ENCODE data around the gene MPP2. TPM values are rescaled to one million over a fixed set of nuclear protein-coding genes. Genes with fewer than 3 reads are reported as not detected.
"Not testable (repeated sequence)": the region's sequence is repeated elsewhere in the genome, so short reads cannot be mapped to it uniquely, and the experiment has no call there.

Gene MPP2
- total RNA-seq, 2 donors from 2014 or later: 11.9 to 15.6 TPM

DNA sequence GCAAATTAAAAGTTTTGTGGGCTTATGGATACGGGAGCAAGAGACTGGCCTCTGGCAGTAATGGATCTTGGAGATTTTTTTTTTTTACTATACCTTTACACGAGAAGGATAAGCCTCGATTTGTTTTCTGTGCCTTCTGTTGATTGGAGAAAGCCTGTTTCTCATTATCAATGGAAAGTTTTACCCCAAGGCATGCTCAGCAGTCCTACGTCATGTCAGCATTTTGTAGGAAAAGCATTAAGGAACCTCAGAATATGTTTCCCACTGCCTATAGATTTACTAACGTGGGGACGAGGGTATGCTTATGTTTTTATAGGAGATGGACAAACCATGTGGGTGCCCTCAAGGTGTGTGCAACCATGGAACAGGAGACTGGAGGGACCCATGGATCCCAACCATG is 33.5 kb downstream of the MPP2 start:
- H3K36me3 ChIP-seq: no peaks in the 10 kb centered on the region
- H3K4me1 ChIP-seq: peaks cover 0 to 39% of the 10 kb centered on the region in 2 donors
- H3K9me3 ChIP-seq: no peaks in the 10 kb centered on the region
- no peak for DNase-seq (ENCODE audit: low spot score)
- H3K27ac ChIP-seq: peak overlapping the region; percentile 77 to 87
- TF ChIP-seq, protein P1, sequence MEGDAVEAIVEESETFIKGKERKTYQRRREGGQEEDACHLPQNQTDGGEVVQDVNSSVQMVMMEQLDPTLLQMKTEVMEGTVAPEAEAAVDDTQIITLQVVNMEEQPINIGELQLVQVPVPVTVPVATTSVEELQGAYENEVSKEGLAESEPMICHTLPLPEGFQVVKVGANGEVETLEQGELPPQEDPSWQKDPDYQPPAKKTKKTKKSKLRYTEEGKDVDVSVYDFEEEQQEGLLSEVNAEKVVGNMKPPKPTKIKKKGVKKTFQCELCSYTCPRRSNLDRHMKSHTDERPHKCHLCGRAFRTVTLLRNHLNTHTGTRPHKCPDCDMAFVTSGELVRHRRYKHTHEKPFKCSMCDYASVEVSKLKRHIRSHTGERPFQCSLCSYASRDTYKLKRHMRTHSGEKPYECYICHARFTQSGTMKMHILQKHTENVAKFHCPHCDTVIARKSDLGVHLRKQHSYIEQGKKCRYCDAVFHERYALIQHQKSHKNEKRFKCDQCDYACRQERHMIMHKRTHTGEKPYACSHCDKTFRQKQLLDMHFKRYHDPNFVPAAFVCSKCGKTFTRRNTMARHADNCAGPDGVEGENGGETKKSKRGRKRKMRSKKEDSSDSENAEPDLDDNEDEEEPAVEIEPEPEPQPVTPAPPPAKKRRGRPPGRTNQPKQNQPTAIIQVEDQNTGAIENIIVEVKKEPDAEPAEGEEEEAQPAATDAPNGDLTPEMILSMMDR (IDR thresholded peaks at IDR 0.05): no peak
- H3K27me3 ChIP-seq: no peaks in the 10 kb centered on the region
- no peak overlapping the region for H3K4me3 ChIP-seq

DNA sequence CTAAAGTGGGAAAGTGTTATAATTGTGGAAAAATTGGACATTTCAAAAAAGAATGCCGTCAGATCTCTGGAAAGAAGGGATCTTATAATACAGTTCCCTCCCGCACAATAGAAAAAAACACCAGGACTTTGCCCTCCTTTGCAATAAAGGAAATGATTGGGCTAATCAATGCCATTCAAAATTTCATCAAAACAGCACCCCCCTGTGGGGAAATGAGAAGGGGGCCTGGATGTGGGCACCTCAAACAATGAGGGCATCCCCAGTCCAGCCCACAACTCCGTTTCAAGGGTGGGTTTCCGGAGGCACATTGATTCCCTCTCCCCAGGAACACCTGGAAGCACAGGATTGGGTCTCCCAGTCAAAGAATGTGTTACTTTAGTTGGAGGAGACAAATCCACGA is 34.2 kb downstream of the MPP2 start:
- Histone ChIP-seq H3K27ac (peak overlapping the region; percentile 77 to 87), H3K4me3 (no peak overlapping the region), H3K9me3 (no peaks in the 10 kb centered on the region), H3K36me3 (no peaks in the 10 kb centered on the region), H3K4me1 (peaks cover 0 to 31% of the 10 kb centered on the region in 2 donors), H3K27me3 (no peaks in the 10 kb centered on the region)
- TF ChIP-seq, protein P1 (IDR thresholded peaks at IDR 0.05): no peak
- no peak for DNase-seq (ENCODE audit: low spot score)

DNA sequence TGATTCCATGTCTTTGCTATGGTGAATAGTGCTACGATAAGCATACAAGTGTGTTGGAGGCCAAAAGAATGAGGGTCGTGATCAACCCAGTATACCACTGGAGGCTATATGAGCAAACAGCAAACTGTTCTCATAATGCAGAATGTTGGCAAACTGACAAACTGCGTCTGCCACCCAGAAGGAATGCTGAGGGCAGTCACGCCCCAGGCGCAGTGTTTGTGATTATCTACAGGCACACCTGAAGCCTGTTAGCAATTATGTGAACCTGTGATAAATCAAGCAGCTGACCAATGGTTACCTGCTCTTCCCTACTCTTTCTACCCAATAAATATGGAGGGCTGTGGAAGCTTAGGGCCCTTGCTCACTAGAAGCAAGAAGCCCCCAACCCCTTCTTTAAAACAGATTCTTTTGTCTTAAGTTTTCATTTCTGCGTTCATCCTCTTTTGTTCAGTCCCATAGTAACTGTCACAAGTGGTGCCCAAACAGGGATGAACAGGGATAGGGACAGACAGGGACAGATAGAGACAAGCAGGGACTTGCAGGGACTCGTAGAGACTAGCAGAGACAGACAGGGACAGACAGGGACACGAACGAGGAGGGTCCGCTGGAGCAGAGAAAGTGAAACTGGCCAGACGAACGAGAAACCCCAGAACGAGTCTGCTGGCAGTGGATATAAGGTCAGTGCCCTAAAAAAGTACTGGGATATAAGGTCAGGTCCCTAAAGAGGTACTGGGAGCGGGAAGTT is 35.2 kb downstream of the MPP2 start:
- Histone ChIP-seq H3K27me3 (no peaks in the 10 kb centered on the region), H3K9me3 (no peaks in the 10 kb centered on the region), H3K4me1 (peaks cover 0 to 25% of the 10 kb centered on the region in 2 donors), H3K36me3 (no peaks in the 10 kb centered on the region), H3K27ac (peak overlapping the region; percentile 77 to 87), H3K4me3 (peak overlapping the region; percentile 9 to 26)
- DNase-seq (ENCODE audit: low spot score): no peak
- TF ChIP-seq, protein P1 (IDR thresholded peaks at IDR 0.05): no peak

DNA sequence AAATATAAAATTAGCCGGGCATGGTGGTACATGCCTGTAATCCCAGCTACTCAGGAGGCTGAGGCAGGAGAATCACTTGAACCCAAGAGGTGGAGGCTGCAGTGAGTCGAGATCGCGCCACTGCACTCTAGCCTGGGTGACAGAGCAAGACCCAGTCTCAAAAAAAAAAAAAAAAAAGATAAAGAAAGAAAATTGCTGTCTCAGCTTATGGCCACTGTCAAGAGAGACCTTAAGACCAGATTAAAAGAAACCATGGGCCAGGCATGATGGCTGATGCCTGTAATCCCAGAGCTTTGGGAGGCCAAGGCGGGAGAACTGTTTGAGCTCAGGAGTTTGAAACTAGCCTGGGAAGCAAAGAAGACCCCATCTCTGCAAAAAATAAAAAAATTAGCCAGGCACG is 38.3 kb downstream of the MPP2 start:
- not testable (repeated sequence) for H3K27me3 ChIP-seq; H3K9me3 ChIP-seq; DNase-seq (ENCODE audit: low spot score); H3K4me3 ChIP-seq; H3K36me3 ChIP-seq; H3K27ac ChIP-seq
- H3K4me1 ChIP-seq: peaks cover 0 to 11% of the 10 kb centered on the region in 2 donors

DNA sequence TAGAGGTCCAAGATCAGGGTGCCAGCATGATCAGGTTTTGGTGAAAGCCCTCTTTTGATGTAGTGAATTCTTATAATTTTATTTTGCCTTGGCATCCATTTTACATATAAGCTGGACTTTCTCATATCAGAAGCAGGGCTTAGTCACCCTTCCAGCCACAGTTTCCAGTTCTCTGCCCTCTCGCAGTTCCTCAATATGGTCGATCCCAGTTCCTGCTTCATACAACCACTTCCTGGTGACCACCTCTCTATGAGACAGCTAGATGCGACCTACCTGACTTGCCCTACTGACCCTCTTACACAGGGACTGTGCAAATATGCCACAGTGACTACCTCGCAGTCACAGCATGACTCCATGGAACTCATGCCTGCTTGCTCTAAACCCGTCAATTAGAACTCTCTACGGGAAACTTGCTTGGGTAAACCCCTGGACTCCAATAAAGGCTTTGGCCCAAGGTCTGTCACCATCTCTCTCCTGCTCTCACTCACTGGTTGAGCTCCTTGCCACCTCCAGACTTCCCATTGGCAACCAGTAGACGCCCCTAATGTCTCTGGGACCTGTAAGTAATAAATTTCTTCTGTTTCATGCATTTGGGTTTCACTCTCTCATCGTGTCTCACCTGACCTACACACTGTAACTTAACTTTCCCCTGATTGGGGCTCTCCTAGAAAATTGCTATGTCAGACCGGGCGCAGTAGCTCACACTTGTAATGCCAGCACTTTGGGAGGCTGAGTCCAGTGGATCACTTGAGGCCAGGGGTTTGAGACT is 38.9 kb downstream of the MPP2 start:
- TF ChIP-seq, protein P1 (IDR thresholded peaks at IDR 0.05): no peak

More for the DNA sequence above, 38.9 kb downstream of the MPP2 start:
- H3K4me3 ChIP-seq: no peak overlapping the region
- H3K36me3 ChIP-seq: no peaks in the 10 kb centered on the region
- DNase-seq (ENCODE audit: low spot score): no peak
- no peaks in the 10 kb centered on the region for H3K27me3 ChIP-seq
- no peaks in the 10 kb centered on the region for H3K9me3 ChIP-seq
- H3K27ac ChIP-seq: no peak overlapping the region
- H3K4me1 ChIP-seq: peaks cover 0 to 11% of the 10 kb centered on the region in 2 donors

Data from right atrium auricular region (tissue), 2 donors.